EH (cell line): ENCODE measurements around the gene VAPA.

ENCODE experiments used
- DNase-seq: peaks from one replicate; pipeline ENCODE4 v3.0.0-alpha.2; 2015; ENCODE audit warnings: low read depth

Gene VAPA

GRCh38 chr18:9914584-9915290, 921 bp downstream of the VAPA start:
- DNase-seq: peak; percentile 83

- no peak for DNase-seq
Measured at GRCh38 chr18:9915291-9916076, 1.7 kb downstream of the VAPA start.

- DNase-seq: peak; percentile 48
Measured at GRCh38 chr18:9916077-9916639, 2.3 kb downstream of the VAPA start.

- no peak for DNase-seq
Measured at GRCh38 chr18:9916808-9917207, 3.0 kb downstream of the VAPA start.

- DNase-seq: peak; percentile 41
Measured at GRCh38 chr18:9918016-9918680, 4.3 kb downstream of the VAPA start.

- DNase-seq: no peak
Measured at GRCh38 chr18:9919564-9920232, 5.9 kb downstream of the VAPA start.

GRCh38 chr18:9922592-9923311, 8.9 kb downstream of the VAPA start:
- no peak for DNase-seq

GRCh38 chr18:9924371-9924943, 10.6 kb downstream of the VAPA start:
- no peak for DNase-seq

- DNase-seq: peak; percentile 53
Measured at GRCh38 chr18:9925369-9925768, 11.6 kb downstream of the VAPA start.

GRCh38 chr18:9925795-9926194, 12.0 kb downstream of the VAPA start:
- no peak for DNase-seq

- no peak for DNase-seq
Measured at GRCh38 chr18:9926223-9926894, 12.5 kb downstream of the VAPA start.

- no peak for DNase-seq
Measured at GRCh38 chr18:9926977-9927376, 13.2 kb downstream of the VAPA start.

- no peak for DNase-seq
Measured at GRCh38 chr18:9927392-9928063, 13.7 kb downstream of the VAPA start.

GRCh38 chr18:9928646-9929259, 14.9 kb downstream of the VAPA start:
- no peak for DNase-seq

GRCh38 chr18:9930299-9930884, 16.6 kb downstream of the VAPA start:
- DNase-seq: no peak

GRCh38 chr18:9931146-9931545, 17.3 kb downstream of the VAPA start:
- DNase-seq: no peak

- DNase-seq: no peak
Measured at GRCh38 chr18:9931678-9932077, 17.9 kb downstream of the VAPA start.

GRCh38 chr18:9933865-9934264, 20.0 kb downstream of the VAPA start:
- no peak for DNase-seq

- no peak for DNase-seq
Measured at GRCh38 chr18:9934274-9934673, 20.5 kb downstream of the VAPA start.
